Naive thymus-derived CD8-positive, alpha-beta T cell (primary cell): Measurements from ENCODE around the gene CIB2. TPM values are rescaled to one million over a fixed set of nuclear protein-coding genes. Genes with fewer than 3 reads are reported as not detected.
"Not testable (repeated sequence)": the region's sequence is repeated elsewhere in the genome, so short reads cannot be mapped to it uniquely, and the experiment has no call there.

Experiments used
- ATAC-seq, 2 donors: fragments of 150-1000 bp; cut with Tn5 transposase in 1 of 2; sonication (Bioruptor Pico), chemical (Tn5 transposase) in 1 of 2; 1 replicate in 1 of 2; 2 replicates in 1 of 2; pipeline ENCODE4 v1.10.0; 2021; ENCODE audit warnings: mild to moderate bottlenecking in 2 of 2, moderate library complexity in 2 of 2
- POLR2A ChIA-PET: fragments of 350-600 bp; sonication (Branson Sonifier 250); formaldehyde crosslinking; loops from one replicate; lab custom pipeline; 2021; ENCODE audit warnings: antibody characterized with exemption; lab: Charles Lee
- DNase-seq, 10 donors: peaks; one replicate each; pipeline versions ENCODE4 v3.0.0 to v3.0.0-alpha.2; 2020 to 2022
- H3K27ac Mint-ChIP-seq, 10 donors: one replicate each; pipeline ENCODE4 v1.8.0; 2020 to 2022; ENCODE audit warnings: mild to moderate bottlenecking in 10 of 10, mixed read lengths in 10 of 10, moderate library complexity in 4 of 10, inconsistent platforms in 1 of 10
- H3K27me3 Mint-ChIP-seq, 5 donors: one replicate each; pipeline ENCODE4 v1.8.0; 2021 to 2022; ENCODE audit warnings: mixed read lengths in 5 of 5
- H3K36me3 Mint-ChIP-seq, 3 donors: one replicate each; pipeline ENCODE4 v1.8.0; 2020 to 2022; ENCODE audit warnings: mixed read lengths in 3 of 3, mild to moderate bottlenecking in 2 of 3, inconsistent platforms in 1 of 3
- H3K4me1 Mint-ChIP-seq, 4 donors: one replicate each; pipeline ENCODE4 v1.8.0; 2021 to 2022; ENCODE audit warnings: mixed read lengths in 4 of 4
- H3K4me3 Mint-ChIP-seq, 10 donors: one replicate each; pipeline ENCODE4 v1.8.0; 2020 to 2022; ENCODE audit warnings: mild to moderate bottlenecking in 10 of 10, mixed read lengths in 10 of 10, moderate library complexity in 6 of 10, inconsistent platforms in 1 of 10
- H3K9me3 Mint-ChIP-seq, 9 donors: one replicate each; pipeline ENCODE4 v1.8.0; 2020 to 2022; ENCODE audit warnings: mixed read lengths in 9 of 9, mild to moderate bottlenecking in 3 of 9, inconsistent platforms in 1 of 9, moderate library complexity in 1 of 9
- polyA plus RNA-seq, 3 donors: library from polyadenylated mRNA; unstranded; fragments of 300-500 nt; fragmentation: Illumina TruSeq; gene quantifications; one replicate each; pipeline ENCODE4 v1.2.3, GENCODE V29; 2021
- total RNA-seq, 8 experiments: library from RNA in 2 of 8; stranded (reverse) in 2 of 8; gene quantifications; one replicate each; pipeline ENCODE4 v1.2.3 and lab custom pipeline; 2021 to 2026

The CIB2 gene
- total and polyA plus RNA-seq, 5 experiments from 2014 or later, result 1.2 to 3.4 (median 1.6) TPM

- H3K27ac Mint-ChIP-seq, result no peak overlapping the region
- DNase-seq, result no peak
- ATAC-seq, result no peak
- H3K4me1 Mint-ChIP-seq, result peaks cover 8 to 18% (median 10%) of the 10 kb centered on the region in 4 donors
- H3K4me3 Mint-ChIP-seq, result no peak overlapping the region
- POLR2A ChIA-PET, result no interaction called here
- no peaks in the 10 kb centered on the region for H3K27me3 Mint-ChIP-seq
- no peaks in the 10 kb centered on the region for H3K9me3 Mint-ChIP-seq
- H3K36me3 Mint-ChIP-seq, result peaks cover 5 to 85% (median 47%) of the 10 kb centered on the region in 3 donors
Measured at GRCh38 chr15:78164010-78164409, 32.8 kb upstream of the CIB2 start.

GRCh38 chr15:78162038-78162437, 30.8 kb upstream of the CIB2 start:
- POLR2A ChIA-PET, result interaction anchor here (0.6 to 1.1 kb wide), 3 partner anchors 12 to 30 kb away, joined by 3 to 5 read pairs (median 4); partner anchors contain the start of gene IDH3A
- DNase-seq, result peak in 9 of 10 donors; percentile 29 to 71 (median 52)

GRCh38 chr15:78159395-78159794, 28.1 kb upstream of the CIB2 start:
- Mint-ChIP-seq H3K36me3 (peaks cover 5 to 82% (median 24%) of the 10 kb centered on the region in 3 donors), H3K27me3 (no peaks in the 10 kb centered on the region), H3K4me1 (peaks cover 0 to 11% (median 9%) of the 10 kb centered on the region in 4 donors), H3K27ac (no peak overlapping the region), H3K4me3 (no peak overlapping the region), H3K9me3 (no peaks in the 10 kb centered on the region)
- ATAC-seq (no peak), DNase-seq (no peak)
- POLR2A ChIA-PET, result no interaction called here

More at GRCh38 chr15:78162038-78162437, 30.8 kb upstream of the CIB2 start:
- Mint-ChIP-seq H3K27ac (peak overlapping the region; percentile 67 to 93 (median 87)), H3K36me3 (peaks cover 5 to 84% (median 36%) of the 10 kb centered on the region in 3 donors), H3K27me3 (no peaks in the 10 kb centered on the region), H3K9me3 (no peaks in the 10 kb centered on the region), H3K4me1 (peaks cover 0 to 7% (median 6%) of the 10 kb centered on the region in 4 donors), H3K4me3 (peak overlapping the region in 9 of 10 donors; percentile 30 to 72 (median 46))
- ATAC-seq, result peak; percentile 94 to 98

GRCh38 chr15:78157203-78157602, 26.0 kb upstream of the CIB2 start:
- peak overlapping the region in 2 of 10 donors; percentile 41 to 53 for H3K27ac Mint-ChIP-seq

GRCh38 chr15:78156653-78157052, 25.4 kb upstream of the CIB2 start:
- no peaks in the 10 kb centered on the region for H3K27me3 Mint-ChIP-seq
- H3K9me3 Mint-ChIP-seq, result no peaks in the 10 kb centered on the region
- peaks cover 9 to 22% (median 14%) of the 10 kb centered on the region in 4 donors for H3K4me1 Mint-ChIP-seq
- no peak overlapping the region for H3K4me3 Mint-ChIP-seq
- POLR2A ChIA-PET, result interaction anchor here (0.7 kb wide), 1 partner anchor 8 kb away, joined by 7 read pairs; no protein-coding TSS in a partner anchor
- peaks cover under 1 to 61% (median 6%) of the 10 kb centered on the region in 3 donors for H3K36me3 Mint-ChIP-seq
- peak overlapping the region in 2 of 10 donors; percentile 44 to 53 for H3K27ac Mint-ChIP-seq
- DNase-seq (no peak), ATAC-seq (no peak)

More at GRCh38 chr15:78157203-78157602, 26.0 kb upstream of the CIB2 start:
- POLR2A ChIA-PET, result interaction anchor here (0.7 kb wide), 1 partner anchor 9 kb away, joined by 7 read pairs; no protein-coding TSS in a partner anchor
- Mint-ChIP-seq H3K27me3 (no peaks in the 10 kb centered on the region), H3K36me3 (peaks cover 5 to 66% (median 12%) of the 10 kb centered on the region in 3 donors), H3K4me3 (no peak overlapping the region), H3K9me3 (no peaks in the 10 kb centered on the region), H3K4me1 (peaks cover 11 to 23% (median 17%) of the 10 kb centered on the region in 4 donors)
- DNase-seq (no peak), ATAC-seq (no peak)

GRCh38 chr15:78155355-78155939, 24.2 kb upstream of the CIB2 start:
- peak overlapping the region in 2 of 10 donors; percentile 29 to 53 for H3K27ac Mint-ChIP-seq
- H3K27me3 Mint-ChIP-seq, result no peaks in the 10 kb centered on the region
- peaks cover 0 to 52% (median 0%) of the 10 kb centered on the region in 3 donors for H3K36me3 Mint-ChIP-seq
- H3K4me3 Mint-ChIP-seq, result no peak overlapping the region
- no peak for ATAC-seq
- H3K4me1 Mint-ChIP-seq, result peaks cover 14 to 31% (median 23%) of the 10 kb centered on the region in 4 donors
- no peak for DNase-seq
- POLR2A ChIA-PET, result no interaction called here
- no peaks in the 10 kb centered on the region for H3K9me3 Mint-ChIP-seq

- POLR2A ChIA-PET, result no interaction called here
- no peaks in the 10 kb centered on the region for H3K9me3 Mint-ChIP-seq
- peaks cover 0 to 50% (median 0%) of the 10 kb centered on the region in 3 donors for H3K36me3 Mint-ChIP-seq
- DNase-seq (no peak), ATAC-seq (no peak)
- H3K27me3 Mint-ChIP-seq, result no peaks in the 10 kb centered on the region
- peak overlapping the region in 1 of 10 donors; percentile 29 for H3K27ac Mint-ChIP-seq
- H3K4me1 Mint-ChIP-seq, result peaks cover 17 to 36% (median 28%) of the 10 kb centered on the region in 4 donors
- no peak overlapping the region for H3K4me3 Mint-ChIP-seq
Measured at GRCh38 chr15:78154955-78155354, 23.7 kb upstream of the CIB2 start.

- DNase-seq, ATAC-seq, H3K27me3 Mint-ChIP-seq, H3K9me3 Mint-ChIP-seq: not testable (repeated sequence)
- Mint-ChIP-seq H3K27ac (peak overlapping the region in 6 of 10 donors; percentile 3 to 92 (median 46)), H3K36me3 (peaks cover 0 to 17% (median 0%) of the 10 kb centered on the region in 3 donors), H3K4me3 (peak overlapping the region; percentile 88 to 95 (median 92)), H3K4me1 (peaks cover 28 to 54% (median 45%) of the 10 kb centered on the region in 4 donors)
- POLR2A ChIA-PET, result interaction anchor here (4.8 kb wide), 1 partner anchor 20 kb away, joined by 29 read pairs; the partner anchor contains the start of gene CIB2
Measured at GRCh38 chr15:78151075-78151474, 19.8 kb upstream of the CIB2 start.

- peak overlapping the region; percentile 88 to 95 (median 92) for H3K4me3 Mint-ChIP-seq
- ATAC-seq, result no peak
- H3K4me1 Mint-ChIP-seq, result peaks cover 26 to 52% (median 45%) of the 10 kb centered on the region in 4 donors
- H3K36me3 Mint-ChIP-seq, result peaks cover 0 to 7% (median 0%) of the 10 kb centered on the region in 3 donors
- H3K27me3 Mint-ChIP-seq, result no peaks in the 10 kb centered on the region
- DNase-seq, result no peak
- H3K9me3 Mint-ChIP-seq, result no peaks in the 10 kb centered on the region
- peak overlapping the region; percentile 43 to 97 (median 90) for H3K27ac Mint-ChIP-seq
- POLR2A ChIA-PET, result interaction anchor here (0.7 to 4.8 kb wide), 6 partner anchors 11 to 115 kb away, joined by 3 to 29 read pairs (median 4); partner anchors contain the start of genes CIB2 and DNAJA4
Measured at GRCh38 chr15:78149805-78150751, 18.8 kb upstream of the CIB2 start.

- Mint-ChIP-seq H3K4me1 (peaks cover 25 to 50% (median 42%) of the 10 kb centered on the region in 4 donors), H3K36me3 (peaks cover 0 to 4% (median 0%) of the 10 kb centered on the region in 3 donors), H3K4me3 (peak within 1 kb of the TSS; percentile 88 to 97 (median 94)), H3K9me3 (no peaks in the 10 kb centered on the region), H3K27me3 (no peaks in the 10 kb centered on the region), H3K27ac (peak within 1 kb of the TSS; percentile 91 to 97 (median 94))
- ATAC-seq (peak; percentile 87 to 94), DNase-seq (peak; percentile 96 to 100 (median 99))
- POLR2A ChIA-PET, result interaction anchor here (0.6 to 4.8 kb wide), 13 partner anchors 10 to 391 kb away, joined by 3 to 29 read pairs (median 4); partner anchors contain the start of genes CIB2, DNAJA4, PSMA4 and SKIC8
Measured at GRCh38 chr15:78149068-78149804, 18.0 kb upstream of the CIB2 start, which contains the start of gene IDH3A. Gene IDH3A, plus strand, starts transcription at chr15:78149362. Its CDS starts 42 bp downstream, at chr15:78149404.

GRCh38 chr15:78148392-78149067, 17.3 kb upstream of the CIB2 start:
- Mint-ChIP-seq H3K9me3 (no peaks in the 10 kb centered on the region), H3K27ac (peak overlapping the region; percentile 91 to 97 (median 94)), H3K4me3 (peak overlapping the region; percentile 85 to 97 (median 94)), H3K4me1 (peaks cover 25 to 50% (median 42%) of the 10 kb centered on the region in 4 donors), H3K36me3 (peaks cover 0 to 4% (median 0%) of the 10 kb centered on the region in 3 donors), H3K27me3 (no peaks in the 10 kb centered on the region)
- POLR2A ChIA-PET, result interaction anchor here (0.6 to 4.8 kb wide), 13 partner anchors 8 to 1285 kb away, joined by 3 to 29 read pairs (median 4); partner anchors contain the start of genes CIB2, DNAJA4, PSMA4 and SKIC8
- ATAC-seq, result peak; percentile 12 to 19
- DNase-seq, result no peak
